Adrenal gland (tissue), 12 donors: ENCODE results near the gene LRRK1. TPM values are rescaled to one million over a fixed set of nuclear protein-coding genes. Genes with fewer than 3 reads are reported as not detected.
A peak's percentile ranks its signal among the peaks of the same experiment; 100 is the strongest.

Experiments
- DNase-seq, 7 donors: peaks; one replicate each; pipeline ENCODE4 v3.0.0-alpha.2; 2019 to 2020
- H3K27ac ChIP-seq, 5 donors: fragments of 200-600 bp; sonication (generic) in 4 of 5; 1 replicate in 3 of 5; 2 replicates in 2 of 5; pipeline versions ENCODE4 v1.5.1 to v1.8.0; 2016 to 2020; ENCODE audit warnings: mild to moderate bottlenecking in 1 of 5
- H3K27me3 ChIP-seq: fragments of 200-600 bp; 2 replicates; pipeline ENCODE4 v1.8.0; 2021
- H3K36me3 ChIP-seq, 2 donors: fragments of 200-600 bp; replicated peaks in 1 of 2; 1 replicate in 1 of 2; 2 replicates in 1 of 2; pipeline versions ENCODE4 v1.5.1 to v1.8.0; 2018 to 2022
- H3K4me1 ChIP-seq, 2 donors: fragments of 200-600 bp; replicated peaks in 1 of 2; 1 replicate in 1 of 2; 2 replicates in 1 of 2; pipeline versions ENCODE4 v1.5.1 to v1.8.0; 2018 to 2021
- H3K4me3 ChIP-seq, 4 donors: fragments of 200-600 bp; sonication (generic) in 3 of 4; one replicate each; pipeline ENCODE4 v1.5.1; 2016 to 2018
- H3K9me3 ChIP-seq, 3 donors: fragments of 200-600 bp; sonication (generic) in 1 of 3; replicated peaks in 1 of 3; 1 replicate in 2 of 3; 2 replicates in 1 of 3; pipeline versions ENCODE4 v1.5.1 to v1.8.0; 2016 to 2021
- POLR2A ChIP-seq, 2 donors: fragments of 450-650 bp; IDR thresholded peaks; one replicate each; pipeline ENCODE4 v1.6.1; 2017; ENCODE audit warnings: antibody characterized with exemption in 2 of 2, mild to moderate bottlenecking in 2 of 2, moderate library complexity in 1 of 2
- WGBS, 4 donors: extraction: QIAGEN DNeasy Blood & Tissue Kit in 2 of 4; methylation state at CpG; one replicate each; pipeline versions ENCODE4 v1.1.5 to v1.1.7; 2013 to 2017; 5-methylcytosine and 5-hydroxymethylcytosine counted together
- intact Hi-C, 2 donors: fragments of 100-400 bp; cut with DNase I; formaldehyde crosslinking; loops; one replicate each; pipeline versions ENCODE4 v1.14.1 to v1.15.0; 2022 to 2023
- polyA plus RNA-seq, 3 donors: library from polyadenylated mRNA; stranded (reverse); fragments of 200-250 nt in 2 of 3; fragments of 350-450 nt in 1 of 3; fragmentation: Illumina TruSeq in 1 of 3; extraction: RNeasy Lipid Tissue Mini Kit (QIAGEN cat#74804) in 1 of 3; gene quantifications; one replicate each; pipeline ENCODE4 v1.2.3, GENCODE V29; 2013 to 2014
- total RNA-seq, 9 donors: library from RNA; depleted of rRNA in 4 of 9; stranded (reverse); fragments of >200 nt in 4 of 9; fragments of 120-200 nt in 1 of 9; fragmentation: NEBNext Ultra II Directional in 1 of 9; extraction: Animal tissue kit (Norgen Biotek cat#: 25700) in 1 of 9; gene quantifications; one replicate each; pipeline versions ENCODE4 v1.1.0 to v1.2.4, GENCODE V29; 2013 to 2023
- TF ChIP-seq, protein P1 (sequence below), 6 experiments: fragments of 450-650 bp in 4 of 6; fragments of 200-600 bp in 2 of 6; sonication (generic) in 1 of 6; IDR thresholded peaks; 1 replicate in 5 of 6; 2 replicates in 1 of 6; pipeline versions ENCODE4 v1.5.1 to v1.8.0; 2016 to 2021; ENCODE audit warnings: antibody characterized with exemption in 6 of 6, mild to moderate bottlenecking in 2 of 6, moderate library complexity in 1 of 6
- donor health status: healthy with polysubstance abuse.
- donor health status: Bipolar disorder and iron deficiency.
- donor health status: DM: yes; HTN: yes; CAD: no.
- donor health status: DM: no; HTN: no; CAD: no.
- donor health status: DM: no; HTN: no; CAD: no.
- donor health status: DM: yes; HTN: yes; CAD: no.

The LRRK1 gene
- total and polyA plus RNA-seq, 12 donors, result 0.44 to 13.1 (median 7.7) TPM

DNA sequence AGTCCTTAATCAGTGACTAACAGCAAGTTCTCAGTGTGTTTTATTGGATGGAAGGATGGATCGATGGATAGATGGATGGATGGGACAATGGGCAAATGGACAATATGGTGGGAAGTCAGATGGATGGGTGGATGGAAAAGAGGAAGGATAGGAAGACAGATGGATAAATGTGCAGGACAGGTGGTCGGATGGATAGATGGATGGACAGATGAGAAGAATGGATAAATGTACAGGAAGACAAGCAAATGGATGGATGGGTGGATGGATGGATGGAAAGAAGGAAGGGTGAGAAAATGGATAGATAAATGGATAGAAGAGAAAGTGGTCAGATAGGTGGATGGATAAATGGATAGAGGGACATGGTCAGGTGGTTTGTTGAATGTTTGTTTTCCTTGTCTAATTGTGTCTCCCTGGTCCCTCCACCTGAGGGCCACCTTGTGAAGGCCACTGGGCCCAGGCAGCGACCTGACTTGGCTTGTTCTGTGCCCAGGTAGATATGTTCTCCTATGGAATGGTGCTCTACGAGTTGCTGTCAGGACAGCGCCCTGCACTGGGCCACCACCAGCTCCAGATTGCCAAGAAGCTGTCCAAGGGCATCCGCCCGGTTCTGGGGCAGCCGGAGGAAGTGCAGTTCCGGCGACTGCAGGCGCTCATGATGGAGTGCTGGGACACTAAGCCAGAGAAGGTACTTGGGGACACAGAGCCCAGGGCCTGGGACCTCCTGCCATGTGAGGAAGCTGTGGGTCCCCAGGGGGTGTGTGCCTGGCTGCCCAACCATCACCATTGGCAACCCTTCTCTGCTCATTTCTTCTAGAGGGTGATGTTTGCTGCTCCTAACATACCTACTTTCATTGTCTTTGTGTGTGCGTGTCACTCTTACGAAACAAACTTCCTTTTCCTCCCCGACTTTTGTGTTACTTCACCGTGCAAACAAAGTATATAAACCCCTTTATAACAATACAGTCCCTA lies 137.5 kb downstream of the LRRK1 start:
- peak in 2 of 7 donors; percentile 42 to 56 for DNase-seq
- TF ChIP-seq, protein P1, sequence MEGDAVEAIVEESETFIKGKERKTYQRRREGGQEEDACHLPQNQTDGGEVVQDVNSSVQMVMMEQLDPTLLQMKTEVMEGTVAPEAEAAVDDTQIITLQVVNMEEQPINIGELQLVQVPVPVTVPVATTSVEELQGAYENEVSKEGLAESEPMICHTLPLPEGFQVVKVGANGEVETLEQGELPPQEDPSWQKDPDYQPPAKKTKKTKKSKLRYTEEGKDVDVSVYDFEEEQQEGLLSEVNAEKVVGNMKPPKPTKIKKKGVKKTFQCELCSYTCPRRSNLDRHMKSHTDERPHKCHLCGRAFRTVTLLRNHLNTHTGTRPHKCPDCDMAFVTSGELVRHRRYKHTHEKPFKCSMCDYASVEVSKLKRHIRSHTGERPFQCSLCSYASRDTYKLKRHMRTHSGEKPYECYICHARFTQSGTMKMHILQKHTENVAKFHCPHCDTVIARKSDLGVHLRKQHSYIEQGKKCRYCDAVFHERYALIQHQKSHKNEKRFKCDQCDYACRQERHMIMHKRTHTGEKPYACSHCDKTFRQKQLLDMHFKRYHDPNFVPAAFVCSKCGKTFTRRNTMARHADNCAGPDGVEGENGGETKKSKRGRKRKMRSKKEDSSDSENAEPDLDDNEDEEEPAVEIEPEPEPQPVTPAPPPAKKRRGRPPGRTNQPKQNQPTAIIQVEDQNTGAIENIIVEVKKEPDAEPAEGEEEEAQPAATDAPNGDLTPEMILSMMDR (IDR thresholded peaks at IDR 0.05), result no peak
- TF ChIP-seq POLR2A (IDR thresholded peaks at IDR 0.05), result no peak
- intact Hi-C loops, result no loop called here
- peak overlapping the region in 1 of 5 donors; percentile 45 for H3K27ac ChIP-seq
- H3K4me1 ChIP-seq, result no peaks in the 10 kb centered on the region
- H3K36me3 ChIP-seq, result peaks cover 0 to 22% of the 10 kb centered on the region in 2 donors
- 82 to 87% (median 87%) methylated on average over 11 to 15 of the region's 15 CpGs for WGBS, 4 donors
- H3K27me3 ChIP-seq, result no peaks in the 10 kb centered on the region
- H3K9me3 ChIP-seq, result no peaks in the 10 kb centered on the region
- H3K4me3 ChIP-seq, result no peak overlapping the region

DNA sequence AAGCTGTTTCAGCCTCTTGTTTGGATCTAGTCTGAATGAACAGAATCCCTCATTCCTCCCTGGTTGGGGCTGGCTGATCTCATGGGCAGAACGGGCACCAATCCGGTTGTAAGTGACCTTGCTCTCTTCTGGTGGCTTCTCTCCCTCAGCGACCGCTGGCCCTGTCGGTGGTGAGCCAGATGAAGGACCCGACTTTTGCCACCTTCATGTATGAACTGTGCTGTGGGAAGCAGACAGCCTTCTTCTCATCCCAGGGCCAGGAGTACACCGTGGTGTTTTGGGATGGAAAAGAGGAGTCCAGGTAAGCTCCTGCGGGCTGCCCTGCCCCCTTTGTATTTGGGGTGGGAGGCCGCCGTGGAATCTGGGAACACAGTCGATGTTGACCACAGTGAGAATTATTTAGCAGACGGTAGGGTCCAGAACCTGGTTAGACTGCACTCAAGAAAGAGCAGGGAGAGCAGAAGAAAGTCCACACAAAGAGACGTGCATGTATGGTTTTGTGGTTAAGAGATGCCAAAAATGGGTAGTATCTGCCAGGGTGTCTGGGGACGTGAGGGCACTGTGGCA lies 138.8 kb downstream of the LRRK1 start:
- H3K36me3 ChIP-seq, result peaks cover 0 to 13% of the 10 kb centered on the region in 2 donors
- 80 to 89% (median 88%) methylated on average over 14 of the region's 14 CpGs for WGBS, 4 donors

DNA sequence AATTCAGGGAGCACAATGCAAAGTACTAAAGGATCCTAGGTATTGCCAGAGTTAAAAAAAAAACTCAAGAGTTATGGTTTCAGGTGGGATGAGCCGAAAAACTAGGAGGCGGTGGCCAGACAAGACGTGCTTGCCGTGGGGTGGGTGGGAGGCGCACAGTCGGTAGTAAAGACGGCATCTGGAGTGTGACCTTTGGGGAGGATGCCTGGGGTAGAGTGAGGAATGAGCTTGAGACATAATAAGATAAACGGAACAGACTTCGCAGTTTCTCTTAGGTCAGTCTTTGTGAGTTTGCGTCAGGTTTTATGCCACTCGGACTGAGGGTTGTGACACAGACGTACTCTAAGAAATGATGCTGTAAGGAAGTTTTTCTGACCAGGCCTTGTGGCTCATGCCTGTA lies 139.6 kb downstream of the LRRK1 start:
- Histone ChIP-seq H3K27me3 (no peaks in the 10 kb centered on the region), H3K9me3 (no peaks in the 10 kb centered on the region), H3K36me3 (peaks cover 0 to 5% of the 10 kb centered on the region in 2 donors), H3K4me3 (no peak overlapping the region), H3K4me1 (no peaks in the 10 kb centered on the region), H3K27ac (no peak overlapping the region)
- 86 to 94% (median 90%) methylated on average over 12 of the region's 12 CpGs for WGBS, 4 donors
- intact Hi-C loops, result no loop called here
- peak in 1 of 7 donors; percentile 6 for DNase-seq
- TF ChIP-seq POLR2A (IDR thresholded peaks at IDR 0.05), result no peak
- TF ChIP-seq, protein P1 (IDR thresholded peaks at IDR 0.05), result no peak

More for the DNA sequence above, 138.8 kb downstream of the LRRK1 start:
- no peak for TF ChIP-seq POLR2A (IDR thresholded peaks at IDR 0.05)
- TF ChIP-seq, protein P1 (IDR thresholded peaks at IDR 0.05), result no peak
- Histone ChIP-seq H3K9me3 (no peaks in the 10 kb centered on the region), H3K27ac (peak overlapping the region in 1 of 5 donors; percentile 58), H3K4me3 (no peak overlapping the region), H3K4me1 (no peaks in the 10 kb centered on the region), H3K27me3 (no peaks in the 10 kb centered on the region)
- peak in 1 of 7 donors; percentile 33 for DNase-seq
- intact Hi-C loops, result no loop called here
